ENCODE results near the gene NRSN1. TPM values are rescaled to one million over a fixed set of nuclear protein-coding genes. Genes with fewer than 3 reads are reported as not detected.

Gene NRSN1
- total RNA-seq, 2 experiments from 2014 or later: not detected

- H3K4me1 Mint-ChIP-seq (ENCODE audit: low read depth): no peaks in the 10 kb centered on the region
- peaks cover 8% of the 10 kb centered on the region for H3K27me3 Mint-ChIP-seq (ENCODE audit: low read depth)
- H3K9me3 Mint-ChIP-seq (ENCODE audit: insufficient read depth): no peaks in the 10 kb centered on the region
- ChIA-PET CTCF (no interaction called here), POLR2A (no interaction called here)
- H3K4me3 Mint-ChIP-seq: no peak overlapping the region
- no peak for ATAC-seq
- H3K36me3 Mint-ChIP-seq (ENCODE audit: low read depth): no peaks in the 10 kb centered on the region
- no peak overlapping the region for H3K27ac Mint-ChIP-seq
- no peak for DNase-seq
Measured at GRCh38 chr6:24191346-24191745, 65.3 kb downstream of the NRSN1 start.

GRCh38 chr6:24193364-24193763, 67.3 kb downstream of the NRSN1 start:
- H3K4me3 Mint-ChIP-seq: no peak overlapping the region
- no peak for ATAC-seq
- no peaks in the 10 kb centered on the region for H3K9me3 Mint-ChIP-seq (ENCODE audit: insufficient read depth)
- DNase-seq: no peak
- CTCF ChIA-PET: no interaction called here
- H3K27ac Mint-ChIP-seq: no peak overlapping the region
- no peaks in the 10 kb centered on the region for H3K36me3 Mint-ChIP-seq (ENCODE audit: low read depth)
- no peaks in the 10 kb centered on the region for H3K4me1 Mint-ChIP-seq (ENCODE audit: low read depth)
- POLR2A ChIA-PET: no interaction called here
- H3K27me3 Mint-ChIP-seq (ENCODE audit: low read depth): peaks cover 8% of the 10 kb centered on the region

- POLR2A ChIA-PET: no interaction called here
- Mint-ChIP-seq H3K4me1 (ENCODE audit: low read depth) (no peaks in the 10 kb centered on the region), H3K27me3 (ENCODE audit: low read depth) (peaks cover 11% of the 10 kb centered on the region), H3K4me3 (no peak overlapping the region), H3K27ac (no peak overlapping the region), H3K36me3 (ENCODE audit: low read depth) (no peaks in the 10 kb centered on the region), H3K9me3 (ENCODE audit: insufficient read depth) (no peaks in the 10 kb centered on the region)
- DNase-seq (no peak), ATAC-seq (no peak)
- CTCF ChIA-PET: no interaction called here
Measured at GRCh38 chr6:24194978-24195700, 69.1 kb downstream of the NRSN1 start.

GRCh38 chr6:24195836-24196597, 70.0 kb downstream of the NRSN1 start:
- Mint-ChIP-seq H3K4me3 (no peak overlapping the region), H3K36me3 (ENCODE audit: low read depth) (no peaks in the 10 kb centered on the region), H3K27me3 (ENCODE audit: low read depth) (peaks cover 13% of the 10 kb centered on the region), H3K9me3 (ENCODE audit: insufficient read depth) (no peaks in the 10 kb centered on the region), H3K4me1 (ENCODE audit: low read depth) (no peaks in the 10 kb centered on the region), H3K27ac (no peak overlapping the region)
- no peak for DNase-seq
- ATAC-seq: no peak
- POLR2A ChIA-PET: no interaction called here
- CTCF ChIA-PET: no interaction called here

Other genes with a start within 250 kb of the NRSN1 start
- not detected for gene DCDC2, start 231.8 kb downstream of the NRSN1 start, total RNA-seq

Data from activated CD8-positive, alpha-beta T cell treated with anti-CD3 and anti-CD28 coated beads, Interleukin-2, amount 10 ng/mL, durations not matched to agents 7 days and 5 days (primary cell).